Measurements from ENCODE around the gene ZNF500.

- TF ChIP-seq CTCF (IDR thresholded peaks at IDR 0.05; ENCODE audit: insufficient read depth, low read length, poor library complexity, severe bottlenecking) (no peak), EZH2phosphoT487 (conservative IDR thresholded peaks at IDR 0.05; ENCODE audit: low read length) (no peak)
Observed at GRCh38 chr16:4698321-4699045, 68.5 kb downstream of the ZNF500 start.

All from SU-DHL-6 (cell line).